Activated CD8-positive, alpha-beta memory T cell treated with anti-CD3 and anti-CD28 coated beads, Interleukin-2, amount 50 U/mL, for 4 hours (primary cell): Measurements from ENCODE around the gene RAD23A.
"Not testable (repeated sequence)": the region's sequence is repeated elsewhere in the genome, so short reads cannot be mapped to it uniquely, and the experiment has no call there.

Experiments used
- DNase-seq: peaks from one replicate; pipeline ENCODE4 v3.0.0-alpha.2; 2020

Gene RAD23A

DNA sequence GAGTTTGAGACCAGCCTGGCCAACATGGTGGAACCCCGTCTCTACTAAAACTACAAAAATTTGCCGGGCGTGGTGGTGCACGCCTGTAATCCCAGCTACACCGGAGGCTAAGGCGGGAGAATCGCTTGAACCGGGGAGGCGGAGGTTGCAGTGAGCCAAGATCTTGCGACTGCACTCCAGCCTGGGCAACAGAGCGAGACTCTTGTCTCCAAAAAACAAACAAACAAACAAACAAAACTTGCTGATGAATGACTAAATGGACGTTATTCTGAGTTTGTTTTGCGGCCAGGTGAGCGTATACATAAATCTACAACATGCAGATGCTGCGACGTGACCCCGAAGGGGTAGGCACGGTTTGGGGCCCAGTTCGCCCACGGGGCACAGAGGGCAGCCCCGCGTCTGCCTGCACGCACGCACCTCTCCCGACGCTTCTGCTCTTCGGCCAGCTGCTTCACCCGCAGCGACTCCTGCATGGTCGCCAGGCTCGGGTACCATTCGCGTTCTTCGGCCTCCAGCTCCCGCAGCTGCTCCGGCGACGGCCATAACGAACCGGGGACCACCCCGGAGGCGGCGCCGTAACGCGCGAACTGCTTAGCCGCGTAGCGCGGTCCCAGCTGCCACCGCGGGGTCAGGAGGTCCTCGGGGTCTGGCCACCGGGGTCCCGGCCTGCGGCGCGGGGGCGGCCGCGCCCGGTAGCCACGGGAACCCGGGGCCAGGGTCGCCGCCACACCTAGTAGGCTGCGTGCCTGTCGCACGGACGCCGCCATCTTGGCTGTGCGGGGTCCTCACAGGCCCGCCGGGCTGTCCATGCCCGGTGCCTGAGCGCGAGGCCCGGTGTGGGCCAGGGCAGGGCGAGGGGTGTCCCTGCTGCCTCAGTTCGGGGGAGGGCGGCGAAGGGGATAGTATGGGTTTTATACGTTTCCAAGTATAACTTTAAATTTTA lies 11.1 kb downstream of the RAD23A start, which contains the start of gene GADD45GIP1:
TSS of gene GADD45GIP1 (minus strand) at position 778 of the 943 bp plus-strand sequence. CDS start at position 767, 11 bp downstream.
- peak; percentile 84 for DNase-seq

DNA sequence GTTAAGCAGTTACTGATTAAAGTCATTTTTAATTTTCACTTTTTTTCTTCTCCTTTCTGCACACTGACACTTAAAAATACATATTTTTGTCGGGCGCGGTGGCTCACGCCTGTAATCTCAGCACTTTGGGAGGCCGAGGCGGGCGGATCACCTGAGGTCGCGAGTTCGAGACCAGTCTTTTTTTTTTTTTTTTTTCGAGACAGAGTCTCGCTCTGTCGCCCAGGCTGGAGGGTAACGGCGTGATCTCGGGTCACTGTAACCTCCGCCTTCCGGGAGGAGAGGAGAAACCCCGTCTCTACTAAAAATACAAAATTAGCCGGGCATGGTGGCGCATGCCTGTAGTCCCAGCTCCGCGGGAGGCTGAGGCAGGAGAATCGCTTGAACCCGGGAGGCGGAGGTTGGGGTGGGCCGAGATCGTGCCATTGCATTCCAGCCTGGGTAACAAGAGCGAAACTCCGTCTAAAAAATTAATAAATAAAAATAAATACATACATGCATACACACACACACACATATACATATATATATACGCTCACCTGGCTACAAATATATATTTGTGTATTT lies 11.8 kb downstream of the RAD23A start:
- DNase-seq: not testable (repeated sequence)

DNA sequence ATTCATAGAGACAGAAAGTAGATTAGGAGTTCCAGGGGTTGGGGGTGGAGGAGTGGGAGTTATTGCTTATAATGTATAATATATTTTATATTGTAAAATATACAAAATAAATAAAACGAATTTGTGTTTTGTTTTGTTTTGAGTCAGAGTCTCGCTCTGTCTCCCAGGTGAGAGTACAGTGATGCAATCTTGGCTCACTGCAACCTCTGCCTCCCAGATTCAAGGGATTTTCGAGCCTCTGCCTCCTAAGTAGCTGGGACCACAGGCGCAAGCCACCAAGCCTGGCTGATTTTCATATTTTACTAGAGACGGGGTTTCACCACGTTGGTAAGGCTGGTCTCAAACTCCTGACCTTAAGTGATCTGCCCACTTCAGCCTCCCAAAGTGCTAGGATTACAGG lies 13.8 kb downstream of the RAD23A start:
- DNase-seq: no peak

DNA sequence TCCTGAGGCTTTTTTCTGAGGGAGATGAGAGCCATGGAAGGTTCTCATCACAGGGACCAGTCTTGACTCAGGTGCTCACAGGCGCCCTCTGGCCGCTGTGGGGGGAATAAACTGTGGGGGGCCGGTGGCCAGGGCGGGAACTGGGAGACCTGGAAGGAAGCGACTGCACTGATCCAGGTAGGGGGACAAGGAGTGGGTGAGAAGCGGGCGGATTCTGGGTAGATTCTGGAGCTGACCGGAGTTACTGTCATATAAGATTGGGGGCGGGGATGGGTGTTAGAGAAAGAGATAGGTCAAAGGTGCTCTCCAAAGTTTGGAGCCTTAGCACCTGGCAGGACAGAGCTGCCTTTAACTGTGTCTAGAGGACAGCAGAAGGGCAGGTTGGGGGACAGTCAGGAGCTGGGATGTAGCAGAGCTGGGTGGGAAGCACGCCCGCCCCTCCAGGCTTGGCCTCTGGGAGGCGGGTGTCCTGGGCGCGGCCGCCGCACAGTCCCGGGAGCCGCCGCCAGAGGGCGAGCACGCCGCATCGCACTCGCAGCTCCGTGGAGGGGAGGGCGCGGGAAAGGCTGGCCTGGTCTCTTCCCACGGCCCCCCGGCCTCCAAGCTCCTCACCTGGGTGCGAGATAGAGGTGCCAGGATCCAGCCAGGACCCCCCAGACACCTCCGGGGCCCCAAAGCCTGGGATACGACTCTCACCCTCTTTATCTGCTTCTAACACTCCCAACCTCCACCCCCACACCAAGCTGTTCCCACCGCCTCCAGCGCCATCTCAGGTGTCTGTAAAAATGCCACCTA lies 19.6 kb downstream of the RAD23A start:
- peak; percentile 83 for DNase-seq

DNA sequence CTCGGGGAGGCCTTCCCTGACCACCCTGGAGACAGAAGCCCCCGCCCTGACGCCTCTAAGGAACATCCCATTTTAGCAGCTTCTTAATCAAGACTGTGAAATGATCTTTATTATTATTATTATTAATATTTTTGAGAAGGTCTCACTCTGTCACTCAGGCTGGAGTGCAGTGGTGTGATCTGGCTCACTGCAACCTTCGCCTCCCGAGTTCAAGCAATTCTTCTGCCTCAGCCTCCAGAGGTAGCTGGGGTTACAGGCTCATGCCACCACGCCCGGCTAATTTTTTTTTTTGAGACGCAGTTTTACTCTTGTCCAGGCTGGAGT lies 20.1 kb downstream of the RAD23A start:
- DNase-seq: no peak

DNA sequence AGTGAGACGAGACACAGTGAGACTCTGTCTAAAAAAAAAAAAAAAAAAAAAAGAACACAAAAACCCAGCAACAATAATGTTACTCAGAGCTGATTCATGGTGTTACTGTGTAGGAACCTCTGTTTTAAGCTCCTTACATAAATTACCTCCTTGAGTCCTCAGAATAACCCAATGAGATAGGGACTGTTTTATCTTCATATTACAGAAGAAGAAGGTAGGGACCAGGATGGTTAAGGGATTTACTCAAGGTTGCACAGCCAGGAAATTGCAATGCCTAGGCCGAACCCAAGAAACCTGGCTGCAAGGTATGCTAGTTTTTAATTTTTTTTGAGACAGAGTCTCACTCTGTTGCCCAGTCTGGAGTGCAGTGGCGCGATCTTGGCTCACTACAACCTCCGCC lies 22.2 kb downstream of the RAD23A start:
- no peak for DNase-seq

DNA sequence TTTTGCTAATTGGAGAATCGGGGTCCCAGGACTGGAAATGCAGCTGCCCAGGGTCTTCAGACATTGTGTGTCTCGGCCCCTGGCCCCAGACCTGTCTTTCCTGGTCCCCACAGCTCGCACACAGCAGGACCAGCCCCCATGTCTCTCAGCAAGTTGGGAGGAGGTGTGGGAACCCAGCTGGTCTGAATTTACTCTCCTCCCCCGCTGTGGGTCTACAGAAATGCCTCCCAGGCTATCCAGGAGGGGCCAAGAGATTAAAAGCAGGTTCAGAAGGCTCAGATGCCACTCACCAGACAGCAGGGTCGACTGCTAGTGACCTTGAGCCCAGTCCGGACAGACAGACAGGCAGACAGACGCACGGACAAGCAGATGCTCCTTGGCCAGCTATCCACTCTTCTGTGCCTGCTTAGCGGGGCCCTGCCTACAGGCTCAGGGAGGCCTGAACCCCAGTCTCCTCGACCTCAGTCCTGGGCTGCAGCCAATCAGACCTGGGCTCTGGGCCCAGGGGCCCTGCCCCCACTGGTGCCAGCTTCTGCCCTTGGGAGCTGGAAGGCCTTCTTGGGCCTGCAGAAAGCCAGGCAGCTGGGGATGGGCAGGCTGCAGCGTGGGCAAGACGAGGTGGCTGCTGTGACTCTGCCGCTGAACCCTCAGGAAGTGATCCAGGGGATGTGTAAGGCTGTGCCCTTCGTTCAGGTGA lies 23.8 kb downstream of the RAD23A start, which contains the start of gene DAND5:
TSS of gene DAND5 (plus strand) at position 285 of the 697 bp plus-strand sequence. CDS start at position 370, 85 bp downstream.
- no peak for DNase-seq

DNA sequence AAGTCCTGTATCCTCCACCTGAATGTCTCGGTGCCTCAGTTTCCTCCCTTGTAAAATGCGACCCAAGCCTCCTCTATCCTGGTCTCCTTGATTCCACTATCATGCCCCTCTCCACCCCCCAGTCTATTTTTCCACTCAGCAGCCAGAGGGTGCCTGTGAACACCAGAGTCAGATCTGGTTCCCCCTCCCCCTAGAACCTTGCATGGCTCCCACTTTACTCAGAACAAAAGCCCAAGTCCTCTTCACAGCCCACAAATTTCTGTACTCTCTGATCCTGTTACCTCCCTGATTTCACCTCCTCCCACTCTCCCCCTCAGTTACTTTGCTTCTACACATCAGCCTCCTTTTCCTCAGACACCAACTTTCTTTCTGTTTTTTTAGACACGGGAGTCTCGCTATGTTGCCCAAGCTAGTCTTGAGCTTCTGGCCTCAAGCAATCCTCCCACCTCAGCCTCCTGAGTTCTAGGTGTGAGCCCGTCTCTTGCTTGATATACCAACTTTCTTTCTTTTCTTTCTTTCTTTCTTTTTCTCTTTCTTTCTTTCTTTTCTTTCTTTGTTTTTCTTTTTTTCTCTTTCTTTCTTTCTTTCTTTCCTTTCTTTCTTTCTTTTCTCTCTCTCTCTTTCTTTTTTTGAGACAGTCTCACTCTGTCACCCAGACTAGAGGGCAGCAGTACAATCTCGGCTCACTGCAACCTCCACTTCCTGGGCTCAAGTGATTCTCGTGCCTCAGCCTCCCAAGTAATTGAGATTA lies 24.6 kb downstream of the RAD23A start:
- DNase-seq: no peak

DNA sequence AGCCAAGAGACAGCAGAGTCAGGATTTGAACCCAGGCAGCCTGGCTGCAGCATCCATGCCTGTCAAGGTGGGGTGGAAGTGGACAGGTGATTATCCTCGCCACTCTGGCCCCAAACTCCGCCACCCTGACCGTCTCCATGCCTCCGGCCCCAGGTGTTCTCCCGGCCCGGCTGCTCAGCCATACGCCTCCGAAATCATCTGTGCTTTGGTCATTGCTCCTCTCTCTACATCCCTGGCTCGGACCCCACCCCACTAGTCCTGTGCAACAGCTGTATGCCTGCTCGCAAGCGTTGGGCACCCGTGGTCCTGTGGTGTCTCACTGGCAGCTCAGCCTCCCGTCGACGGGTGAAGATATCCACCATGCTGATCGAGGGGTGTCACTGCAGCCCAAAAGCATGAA lies 27.6 kb downstream of the RAD23A start:
- DNase-seq: no peak

DNA sequence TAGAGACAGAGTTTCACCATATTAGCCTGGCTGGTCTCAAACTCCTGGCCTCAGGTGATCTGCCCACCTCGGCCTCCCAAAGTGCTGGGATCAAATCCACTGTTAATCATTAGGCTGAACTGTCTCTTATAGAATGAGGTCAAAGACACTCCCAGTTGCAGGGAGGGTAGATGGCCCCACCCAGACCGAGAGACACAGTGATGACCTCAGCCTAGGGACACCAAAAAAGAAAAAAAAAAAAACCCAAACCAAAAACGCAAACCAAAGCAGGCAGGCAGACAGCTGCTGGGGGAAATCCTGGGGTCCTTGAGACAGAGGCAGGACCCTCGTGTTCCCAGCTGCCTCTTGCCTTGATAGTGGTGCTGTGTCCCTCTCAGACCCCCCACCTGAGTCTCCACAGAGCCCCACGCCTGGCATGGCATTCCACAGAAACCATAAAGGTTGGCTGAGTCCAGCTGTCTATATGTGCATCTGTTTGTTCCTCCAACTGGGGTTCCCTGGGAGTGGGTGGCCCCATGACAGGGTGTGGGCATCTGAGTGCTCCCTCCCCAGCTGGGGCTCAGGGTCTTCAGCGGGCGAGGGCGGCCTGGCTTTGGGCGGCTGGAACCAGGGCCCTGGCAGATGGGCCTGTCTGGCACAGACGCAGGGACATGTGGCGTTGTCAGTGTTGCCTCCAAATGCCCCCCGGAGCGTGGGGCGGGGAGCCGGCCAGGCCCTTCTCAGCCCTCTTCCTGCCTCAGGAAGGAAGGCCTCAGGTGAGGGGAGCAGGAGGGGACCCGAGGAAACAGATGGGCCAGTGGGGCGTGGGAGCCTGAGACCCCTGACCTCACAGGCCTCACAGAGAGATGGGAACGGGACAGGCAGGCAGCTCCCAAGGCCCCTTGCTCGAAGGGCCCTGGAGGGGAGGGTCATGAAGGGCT lies 28.9 kb downstream of the RAD23A start:
- no peak for DNase-seq

DNA sequence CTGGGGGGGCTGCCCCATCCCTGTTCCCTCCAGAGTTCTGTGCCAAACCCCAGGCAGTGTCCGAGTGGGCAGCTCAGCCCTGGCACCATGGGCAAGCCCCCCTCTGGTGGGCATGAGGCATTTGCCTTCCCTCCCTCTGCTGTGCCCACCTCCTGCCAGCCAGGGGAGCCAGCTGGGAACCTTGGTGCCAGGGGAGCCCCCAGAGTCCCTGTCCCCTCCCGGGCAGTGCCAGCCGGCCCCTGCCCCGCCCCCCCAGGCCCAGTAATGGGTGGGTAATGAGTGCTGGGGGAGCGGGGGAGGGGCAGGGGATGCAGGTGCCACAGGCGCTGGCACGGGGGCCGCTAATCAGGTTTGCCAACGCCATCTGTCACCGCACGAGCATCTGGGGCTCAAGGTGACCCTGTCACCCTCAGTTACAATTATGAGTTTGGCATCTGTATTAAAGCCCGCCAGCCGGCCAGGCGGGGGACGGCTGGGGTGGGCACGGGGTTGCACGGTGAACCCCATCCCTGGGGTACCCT lies 29.6 kb downstream of the RAD23A start:
- DNase-seq: no peak

DNA sequence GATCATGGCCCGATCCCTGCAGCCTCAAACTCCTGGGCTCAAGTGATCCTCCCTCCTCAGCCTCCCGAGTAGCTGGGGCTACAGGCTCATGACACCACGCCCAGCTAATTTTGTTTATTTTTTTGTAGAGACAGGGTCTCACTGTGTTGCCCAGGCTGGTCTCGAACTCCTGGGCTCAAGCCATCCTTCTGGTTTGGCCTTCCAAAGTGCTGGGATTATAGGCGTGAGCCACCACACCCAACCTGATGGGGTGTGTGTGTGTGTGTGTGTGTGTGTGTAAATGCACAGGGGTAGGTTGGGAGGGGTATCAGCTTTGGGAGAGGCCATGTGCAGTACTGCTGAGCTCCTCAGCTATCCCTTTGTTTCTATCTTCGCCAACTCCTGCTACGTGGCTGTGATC lies 30.4 kb downstream of the RAD23A start:
- not testable (repeated sequence) for DNase-seq

DNA sequence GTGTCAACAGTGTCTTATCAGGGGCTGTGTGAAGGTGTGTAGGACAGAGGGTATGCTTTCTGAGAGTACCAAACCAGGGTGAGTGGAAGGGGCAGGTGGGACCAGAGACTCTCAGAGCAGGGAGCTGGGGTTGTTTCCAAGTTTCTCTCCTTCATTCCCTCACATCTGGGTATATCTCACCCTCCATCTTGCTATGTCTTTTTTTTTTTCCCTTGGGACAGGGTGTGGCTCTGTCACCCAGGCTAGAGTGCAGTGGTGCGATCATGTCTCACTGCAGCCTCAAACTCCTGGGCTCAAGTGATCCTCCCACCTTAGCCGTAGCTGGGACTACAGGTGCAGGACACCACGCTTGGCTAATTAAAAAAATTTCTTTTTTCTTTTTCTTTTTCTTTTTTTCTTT lies 34.3 kb downstream of the RAD23A start:
- no peak for DNase-seq

DNA sequence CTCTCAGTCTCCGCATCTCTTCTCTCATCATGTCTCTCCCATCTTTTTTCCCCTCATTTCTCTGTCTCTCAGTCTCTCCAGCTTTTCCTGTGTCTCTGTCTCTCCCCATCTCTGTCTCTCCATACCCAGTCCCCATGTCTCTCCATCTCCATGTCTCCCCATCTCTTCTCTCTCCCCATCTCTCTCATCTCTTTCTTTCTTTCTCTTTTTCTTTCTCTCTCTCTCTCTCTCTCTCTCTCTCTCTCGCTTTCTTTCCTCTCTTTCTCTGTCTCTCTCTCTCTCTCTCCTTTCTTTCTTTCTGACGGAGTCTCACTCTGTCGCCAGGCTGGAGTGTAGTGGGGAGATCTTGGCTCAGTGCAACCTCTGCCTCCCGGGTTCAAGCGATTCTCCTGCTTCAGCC lies 37.0 kb downstream of the RAD23A start:
- no peak for DNase-seq

DNA sequence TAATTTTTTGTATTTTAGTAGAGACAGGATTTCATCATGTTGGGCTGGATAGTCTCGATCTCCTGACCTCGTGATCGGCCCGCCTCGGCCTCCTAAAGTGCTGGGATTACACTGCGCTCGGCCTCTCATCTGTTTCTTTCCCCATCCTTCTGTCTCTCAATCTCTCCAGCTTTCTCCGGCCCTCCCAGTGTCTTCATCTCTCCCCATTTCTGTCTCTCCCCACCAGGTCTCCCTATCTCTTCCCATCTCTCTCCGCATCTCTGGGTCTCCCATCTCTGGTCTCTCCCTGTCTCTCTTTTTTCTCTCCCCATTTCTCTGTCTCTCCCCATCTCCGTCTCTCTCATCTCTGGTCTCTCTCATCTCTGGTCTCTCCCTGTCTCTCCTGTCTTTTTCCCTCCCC lies 37.4 kb downstream of the RAD23A start:
- no peak for DNase-seq

DNA sequence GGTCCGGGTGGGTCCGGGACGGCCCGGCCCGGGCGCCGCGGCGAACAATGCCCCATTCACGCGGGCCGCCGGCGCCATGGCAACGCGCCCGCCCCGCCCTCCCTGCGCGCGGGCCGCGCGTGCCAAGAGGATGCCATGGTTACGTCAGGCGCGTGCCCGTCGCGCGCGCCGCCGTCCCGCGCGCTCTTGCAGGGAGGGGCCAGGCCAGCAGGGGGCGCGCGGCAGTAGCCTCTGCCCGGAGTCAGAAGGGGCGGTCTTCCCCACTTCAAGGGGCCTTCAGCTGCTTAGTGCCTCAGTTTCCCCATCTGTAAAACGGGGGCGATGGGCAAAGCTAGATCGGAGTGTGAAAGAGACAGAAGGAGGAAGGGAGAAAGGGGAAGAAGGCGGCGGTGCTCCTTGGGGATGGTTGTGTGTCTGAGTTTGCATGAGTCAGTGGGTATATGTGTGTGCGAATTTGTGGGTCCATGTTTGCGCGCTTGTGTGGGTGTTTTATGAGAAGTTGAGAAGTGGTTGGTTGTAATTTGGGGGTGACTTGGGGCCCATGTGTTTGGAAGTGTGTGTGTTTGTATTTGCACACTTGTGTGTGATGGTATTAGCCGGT lies 38.0 kb downstream of the RAD23A start:
- peak; percentile 82 for DNase-seq

DNA sequence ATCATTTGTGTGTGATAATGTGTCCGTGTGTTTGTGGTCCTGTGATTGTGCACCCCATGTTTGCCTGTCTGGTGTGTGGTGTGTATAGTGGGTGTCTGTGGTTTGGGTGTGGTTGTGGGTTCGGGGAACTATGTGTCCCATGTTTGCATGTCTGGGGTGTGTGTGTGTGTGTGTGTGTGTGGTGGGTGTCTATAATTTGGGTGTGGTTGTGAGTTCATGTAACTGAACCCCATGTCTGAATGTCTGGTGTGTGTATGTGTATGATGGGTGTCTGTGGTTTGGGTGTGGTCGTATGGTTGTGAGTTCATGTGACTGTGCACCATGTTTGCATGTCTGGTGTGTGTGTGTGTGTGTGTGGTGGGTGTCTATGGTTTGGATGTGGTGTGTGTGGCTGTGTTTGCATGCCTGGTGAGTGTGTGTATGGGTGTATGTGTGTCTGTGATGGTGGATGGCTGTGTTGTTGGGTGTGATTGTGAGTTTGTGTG lies 38.5 kb downstream of the RAD23A start:
- no peak for DNase-seq

DNA sequence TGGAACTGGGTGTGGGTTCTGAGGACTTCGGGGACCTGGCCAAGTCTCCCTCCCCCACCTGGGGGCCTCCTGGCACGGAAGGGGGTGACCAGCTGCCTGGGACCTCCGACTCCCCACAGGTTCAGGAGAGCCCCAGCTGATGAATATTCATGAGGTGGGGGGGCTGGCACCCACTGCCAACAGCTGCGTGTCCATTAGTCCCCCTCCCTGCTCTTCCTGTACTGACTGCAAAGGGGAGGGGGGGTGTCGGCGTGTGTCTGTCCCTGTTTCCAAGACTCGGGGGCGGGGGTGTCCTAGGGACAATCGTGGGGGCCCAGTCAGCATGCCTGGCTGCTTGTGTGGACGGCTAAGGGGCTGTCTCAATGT lies 39.0 kb downstream of the RAD23A start:
- no peak for DNase-seq

DNA sequence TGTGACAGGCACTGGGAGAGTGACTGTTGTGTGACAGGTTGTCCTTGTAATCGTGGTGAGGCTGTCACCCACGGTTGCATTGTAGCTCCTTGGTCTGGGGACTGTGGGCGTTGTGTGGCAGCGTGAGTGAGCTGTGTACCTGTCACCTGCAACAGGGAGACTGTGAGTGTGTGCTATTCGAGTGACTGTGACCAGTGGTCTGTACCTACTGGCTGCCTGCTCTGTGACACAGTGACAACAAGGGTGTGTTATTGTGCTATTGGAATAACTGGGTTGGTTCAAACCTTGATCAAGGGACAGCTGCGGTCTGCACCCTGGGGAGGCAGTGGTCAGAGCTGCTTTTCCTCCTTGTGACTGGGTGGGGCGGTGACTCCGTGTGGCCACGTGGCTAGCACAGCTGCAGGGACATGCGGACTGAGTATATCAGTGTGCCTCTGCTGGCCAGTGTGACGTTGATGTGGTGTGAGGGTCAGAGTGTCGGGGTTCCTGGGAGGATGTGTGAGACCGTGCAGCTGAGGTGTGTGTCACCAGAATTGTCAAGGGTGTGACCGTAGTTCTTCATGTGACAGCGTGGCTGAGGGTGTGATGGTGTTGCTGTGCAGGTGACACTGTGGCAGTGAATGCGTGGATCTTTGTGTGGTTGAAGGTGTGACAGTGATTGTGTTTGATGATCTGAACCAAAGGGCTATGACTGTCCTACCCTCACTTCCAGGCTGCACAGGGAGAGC lies 39.6 kb downstream of the RAD23A start:
- DNase-seq: no peak

DNA sequence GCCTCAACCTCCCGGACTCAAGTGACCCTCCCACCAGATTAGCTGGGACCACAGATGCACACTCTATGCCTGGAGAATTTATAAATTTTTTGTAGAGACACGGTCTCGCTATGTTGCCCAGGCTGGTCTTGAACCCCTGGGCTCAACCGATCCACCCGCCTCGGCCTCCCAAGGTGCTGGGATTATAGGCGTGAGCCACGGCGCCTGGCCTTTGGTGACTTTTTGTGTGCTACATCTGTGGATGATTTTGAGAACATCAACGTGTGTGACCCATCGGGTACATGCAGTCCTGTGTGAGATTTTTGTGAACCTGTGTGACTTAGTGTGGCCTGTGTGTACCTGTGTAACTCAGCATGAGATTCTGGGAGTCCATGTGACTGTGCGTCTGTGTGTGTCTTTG lies 41.1 kb downstream of the RAD23A start:
- no peak for DNase-seq
